HEK293 (cell line): Measurements from ENCODE around the gene INO80C.
A peak's percentile ranks its signal among the peaks of the same experiment; 100 is the strongest.

ENCODE experiments used
- CTCF ChIA-PET: fragments of 350-600 bp; formaldehyde crosslinking; extraction: SDS; loops from one replicate; lab custom pipeline; 2021; ENCODE audit warnings: antibody characterized with exemption; lab: Yijun Ruan, JAX
- POLR2A ChIA-PET: fragments of 300-600 bp; formaldehyde crosslinking; extraction: SDS; loops from one replicate; lab custom pipeline; 2020; ENCODE audit warnings: antibody characterized with exemption, inconsistent platforms; lab: Yijun Ruan, JAX
- H3K27ac ChIP-seq: fragments of 200-500 bp; sonication (Bioruptor generic); 2 replicates; pipeline ENCODE4 v1.5.1; 2014; ENCODE audit warnings: low read depth, low read length, control low read depth, inconsistent platforms; ENCODE audit errors: extremely low read depth
- H3K36me3 ChIP-seq, 2 experiments: fragments of 200-500 bp in 1 of 2; sonication (Bioruptor generic) in 1 of 2; 1 replicate in 1 of 2; 2 replicates in 1 of 2; pipeline ENCODE4 v1.5.1; 2014 to 2017; ENCODE audit warnings: inconsistent platforms in 2 of 2, low read length in 2 of 2; ENCODE audit not compliant: control insufficient read depth in 2 of 2, insufficient read depth in 1 of 2
- H3K4me1 ChIP-seq: fragments of 200-500 bp; sonication (Bioruptor generic); 2 replicates; pipeline ENCODE4 v1.5.1; 2014; ENCODE audit warnings: mild to moderate bottlenecking, low read length, inconsistent platforms; ENCODE audit not compliant: control insufficient read depth, insufficient read depth
- H3K4me3 ChIP-seq: 2 replicates; pipeline ENCODE4 v1.5.1; 2011; ENCODE audit warnings: low read depth, mild to moderate bottlenecking, control low read depth, low read length, moderate library complexity
- H3K9me3 ChIP-seq: fragments of 200-500 bp; sonication (Bioruptor generic); 2 replicates; pipeline ENCODE4 v1.5.1; 2014; ENCODE audit warnings: low read depth, low read length, inconsistent platforms; ENCODE audit not compliant: control insufficient read depth, insufficient read depth
- GFI1B ChIP-seq: fragments of 450-650 bp; formaldehyde crosslinking; IDR thresholded peaks from 2 replicates; pipeline ENCODE4 v1.5.1; 2016; ENCODE audit warnings: missing biosample characterization, missing genetic modification characterization
- HOXC10 ChIP-seq: sonication (generic); formaldehyde crosslinking; IDR thresholded peaks from 2 replicates; pipeline ENCODE4 v1.8.1; 2023; ENCODE audit warnings: mild to moderate bottlenecking, missing genetic modification reagents
- MZF1 ChIP-seq: fragments of 450-650 bp; formaldehyde crosslinking; IDR thresholded peaks from 2 replicates; pipeline ENCODE4 v1.5.1; 2017; ENCODE audit warnings: missing biosample characterization, missing genetic modification characterization, borderline replicate concordance
- OSR2 ChIP-seq: fragments of 450-650 bp; formaldehyde crosslinking; IDR thresholded peaks from 2 replicates; pipeline ENCODE4 v1.5.1; 2016; ENCODE audit warnings: missing biosample characterization, missing genetic modification characterization
- SETDB1 ChIP-seq: IDR thresholded peaks from one replicate; pipeline ENCODE4 v1.6.1; 2017; ENCODE audit warnings: mild to moderate bottlenecking, low read length, moderate library complexity, mixed read lengths; ENCODE audit not compliant: insufficient read length
- YY2 ChIP-seq: fragments of 450-650 bp; formaldehyde crosslinking; IDR thresholded peaks from 2 replicates; pipeline ENCODE4 v1.5.1; 2016; ENCODE audit warnings: missing biosample characterization, missing genetic modification characterization
- ZFP3 ChIP-seq: fragments of 450-650 bp; formaldehyde crosslinking; IDR thresholded peaks from 2 replicates; pipeline ENCODE4 v1.5.1; 2016; ENCODE audit warnings: low read depth, missing biosample characterization, missing genetic modification characterization
- ZFP37 ChIP-seq: fragments of 450-650 bp; formaldehyde crosslinking; IDR thresholded peaks from 2 replicates; pipeline ENCODE4 v1.5.1; 2016; ENCODE audit warnings: missing biosample characterization, missing genetic modification characterization
- ZFP69B ChIP-seq: fragments of 450-650 bp; formaldehyde crosslinking; IDR thresholded peaks from 2 replicates; pipeline ENCODE4 v1.5.1; 2016; ENCODE audit warnings: missing biosample characterization, missing genetic modification characterization
- ZNF112 ChIP-seq: fragments of 450-650 bp; formaldehyde crosslinking; IDR thresholded peaks from 2 replicates; pipeline ENCODE4 v1.5.0; 2017; ENCODE audit warnings: missing biosample characterization, missing genetic modification characterization
- ZNF23 ChIP-seq: fragments of 450-650 bp; formaldehyde crosslinking; IDR thresholded peaks from 2 replicates; pipeline ENCODE4 v1.5.1; 2016; ENCODE audit warnings: missing biosample characterization, missing genetic modification characterization, borderline replicate concordance
- ZNF292 ChIP-seq: fragments of 450-650 bp; formaldehyde crosslinking; IDR thresholded peaks from 2 replicates; pipeline ENCODE4 v1.5.1; 2016; ENCODE audit warnings: low read depth, missing biosample characterization, missing genetic modification characterization, borderline replicate concordance
- ZNF335 ChIP-seq: fragments of 450-650 bp; formaldehyde crosslinking; conservative IDR thresholded peaks from 2 replicates; pipeline ENCODE4 v1.5.1; 2016; ENCODE audit warnings: missing biosample characterization, missing genetic modification characterization
- ZNF354C ChIP-seq: fragments of 450-650 bp; formaldehyde crosslinking; IDR thresholded peaks from 2 replicates; pipeline ENCODE4 v1.5.1; 2016; ENCODE audit warnings: missing biosample characterization, missing genetic modification characterization, low read depth, borderline replicate concordance
- ZNF404 ChIP-seq: fragments of 450-650 bp; formaldehyde crosslinking; IDR thresholded peaks from 2 replicates; pipeline ENCODE4 v1.5.1; 2017; ENCODE audit warnings: missing biosample characterization, missing genetic modification characterization
- ZNF629 ChIP-seq: fragments of 450-650 bp; formaldehyde crosslinking; IDR thresholded peaks from 2 replicates; pipeline ENCODE4 v1.5.1; 2017; ENCODE audit warnings: missing biosample characterization, missing genetic modification characterization
- ZNF664 ChIP-seq: fragments of 450-650 bp; formaldehyde crosslinking; IDR thresholded peaks from 2 replicates; pipeline ENCODE4 v1.5.1; 2016; ENCODE audit warnings: missing biosample characterization, missing genetic modification characterization
- ZNF707 ChIP-seq: fragments of 450-650 bp; formaldehyde crosslinking; IDR thresholded peaks from 2 replicates; pipeline ENCODE4 v1.5.1; 2016; ENCODE audit warnings: missing biosample characterization, missing genetic modification characterization
- ZNF768 ChIP-seq: fragments of 450-650 bp; formaldehyde crosslinking; IDR thresholded peaks from 2 replicates; pipeline ENCODE4 v1.5.1; 2018; ENCODE audit warnings: missing biosample characterization, mild to moderate bottlenecking, missing genetic modification characterization
- ZNF791 ChIP-seq: fragments of 450-650 bp; formaldehyde crosslinking; IDR thresholded peaks from 2 replicates; pipeline ENCODE4 v1.5.1; 2016; ENCODE audit warnings: missing biosample characterization, missing genetic modification characterization
- ZNF830 ChIP-seq: fragments of 450-650 bp; IDR thresholded peaks from 2 replicates; pipeline ENCODE4 v1.5.0; 2018; ENCODE audit warnings: missing biosample characterization, missing genetic modification characterization, low read depth, mild to moderate bottlenecking, moderate library complexity
- TF ChIP-seq, protein P1 (sequence below): fragments of 450-650 bp; formaldehyde crosslinking; IDR thresholded peaks from 2 replicates; pipeline ENCODE4 v1.5.1; 2016; ENCODE audit warnings: missing biosample characterization, missing genetic modification characterization
- TF ChIP-seq, protein P2 (sequence below): fragments of 450-650 bp; formaldehyde crosslinking; IDR thresholded peaks from 2 replicates; pipeline ENCODE4 v1.5.1; 2016; ENCODE audit warnings: missing biosample characterization, missing genetic modification characterization

The INO80C gene

DNA sequence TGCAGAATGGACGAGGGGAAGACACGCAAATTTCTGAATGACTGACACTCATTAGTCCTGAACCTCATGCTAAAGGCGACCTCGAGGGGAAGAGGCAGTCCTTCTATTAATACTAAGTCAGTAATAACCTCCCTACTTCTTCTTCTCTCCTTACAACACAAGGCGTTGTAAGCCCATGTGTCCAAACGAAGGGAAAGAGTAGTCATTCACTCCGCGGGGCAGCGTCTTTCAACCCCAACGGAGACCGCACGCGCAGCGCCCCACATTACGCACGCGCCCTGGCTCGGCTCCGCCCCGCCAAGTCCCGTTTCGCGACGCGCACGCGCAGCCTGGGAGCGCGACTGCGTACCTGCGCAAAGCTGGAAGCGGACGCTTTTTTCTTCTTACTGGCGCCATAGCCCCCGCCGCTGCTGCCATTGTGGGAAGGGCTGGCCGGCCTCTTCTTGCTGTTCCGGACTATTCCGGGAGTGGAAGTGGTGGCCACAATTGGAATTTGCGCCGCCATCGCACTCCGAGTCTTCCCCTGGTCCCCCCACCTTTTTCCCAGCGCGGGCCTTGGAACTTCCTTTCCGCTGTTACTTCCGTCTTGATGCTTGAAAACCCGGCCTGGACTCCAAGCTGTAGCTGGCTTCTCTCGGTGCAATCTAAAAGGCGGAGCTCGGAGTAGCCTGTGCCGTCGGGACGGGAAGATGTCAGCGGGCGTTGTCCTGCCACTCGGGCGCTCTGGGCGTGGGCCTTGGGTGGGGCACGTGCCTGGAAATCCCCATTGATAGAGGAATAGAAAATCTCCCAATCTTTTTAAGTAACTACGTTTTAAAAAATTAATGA, at the start of gene INO80C (continued):
- TF ChIP-seq, protein P1, sequence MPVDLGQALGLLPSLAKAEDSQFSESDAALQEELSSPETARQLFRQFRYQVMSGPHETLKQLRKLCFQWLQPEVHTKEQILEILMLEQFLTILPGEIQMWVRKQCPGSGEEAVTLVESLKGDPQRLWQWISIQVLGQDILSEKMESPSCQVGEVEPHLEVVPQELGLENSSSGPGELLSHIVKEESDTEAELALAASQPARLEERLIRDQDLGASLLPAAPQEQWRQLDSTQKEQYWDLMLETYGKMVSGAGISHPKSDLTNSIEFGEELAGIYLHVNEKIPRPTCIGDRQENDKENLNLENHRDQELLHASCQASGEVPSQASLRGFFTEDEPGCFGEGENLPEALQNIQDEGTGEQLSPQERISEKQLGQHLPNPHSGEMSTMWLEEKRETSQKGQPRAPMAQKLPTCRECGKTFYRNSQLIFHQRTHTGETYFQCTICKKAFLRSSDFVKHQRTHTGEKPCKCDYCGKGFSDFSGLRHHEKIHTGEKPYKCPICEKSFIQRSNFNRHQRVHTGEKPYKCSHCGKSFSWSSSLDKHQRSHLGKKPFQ = no peak
- peak; percentile 70 for TF ChIP-seq SETDB1
- peak; percentile 74; the same call in 1 of the 2 replicates for TF ChIP-seq ZFP69B (tag by site-specific recombination)
- TF ChIP-seq ZNF707 (tag by site-specific recombination) = no peak
- no peak for TF ChIP-seq ZNF830 (tag by site-specific recombination)
- no peak for TF ChIP-seq ZNF791 (tag by site-specific recombination)
- TF ChIP-seq, all 188 proteins: peak for 99

DNA sequence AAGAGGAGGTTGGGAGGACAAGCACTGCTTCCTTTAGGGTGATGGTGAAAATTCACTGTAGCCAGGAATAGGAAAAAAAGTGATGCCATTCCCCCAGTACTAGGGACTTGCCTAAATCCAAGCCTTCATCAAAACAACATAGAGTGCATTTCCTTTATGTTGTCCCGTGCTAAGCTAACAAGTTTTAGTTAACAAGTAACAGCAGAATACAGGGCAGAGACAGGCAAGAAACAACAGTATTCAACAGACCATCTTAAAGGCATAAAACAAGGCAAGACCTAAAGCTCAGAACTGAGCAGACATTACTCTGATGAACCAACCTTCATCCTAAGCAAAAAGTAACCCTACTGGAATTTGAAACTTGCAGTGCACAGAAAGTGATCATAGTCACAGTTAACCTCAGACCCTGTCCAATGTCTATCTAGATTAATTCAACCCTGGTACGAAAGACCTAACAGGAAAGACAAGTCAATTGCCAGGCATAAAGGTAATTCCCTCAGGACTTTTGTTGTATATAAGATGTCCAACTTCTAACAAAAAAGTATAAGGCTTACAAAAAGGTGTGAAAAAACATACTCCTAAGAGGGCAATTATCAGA, 49.3 kb upstream of the INO80C start:
- ChIA-PET POLR2A (no interaction called here), CTCF (interaction anchor here (0.8 kb wide), 1 partner anchor 143 kb away, joined by 3 read pairs; no protein-coding TSS in a partner anchor)
- no peak overlapping the region for H3K4me3 ChIP-seq
- no peaks in the 10 kb centered on the region for H3K36me3 ChIP-seq
- no peak overlapping the region for H3K27ac ChIP-seq
- no peaks in the 10 kb centered on the region for H3K9me3 ChIP-seq
- H3K4me1 ChIP-seq = no peaks in the 10 kb centered on the region
- TF ChIP-seq ZNF404 (no peak), ZNF354C (no peak), OSR2 (tag by site-specific recombination) (no peak), YY2 (tag by site-specific recombination) (no peak), ZFP37 (tag by site-specific recombination) (no peak), ZNF112 (no peak), ZNF629 (tag by site-specific recombination) (no peak), HOXC10 (no peak), ZNF292 (tag by site-specific recombination) (no peak), ZNF23 (tag by site-specific recombination) (no peak), GFI1B (tag by site-specific recombination) (no peak), MZF1 (tag by site-specific recombination) (no peak), ZNF335 (tag by site-specific recombination) (no peak), ZFP3 (tag by site-specific recombination) (no peak), ZNF664 (no peak), ZNF707 (tag by site-specific recombination) (no peak), ZNF768 (tag by site-specific recombination) (no peak)
- TF ChIP-seq, protein P2, sequence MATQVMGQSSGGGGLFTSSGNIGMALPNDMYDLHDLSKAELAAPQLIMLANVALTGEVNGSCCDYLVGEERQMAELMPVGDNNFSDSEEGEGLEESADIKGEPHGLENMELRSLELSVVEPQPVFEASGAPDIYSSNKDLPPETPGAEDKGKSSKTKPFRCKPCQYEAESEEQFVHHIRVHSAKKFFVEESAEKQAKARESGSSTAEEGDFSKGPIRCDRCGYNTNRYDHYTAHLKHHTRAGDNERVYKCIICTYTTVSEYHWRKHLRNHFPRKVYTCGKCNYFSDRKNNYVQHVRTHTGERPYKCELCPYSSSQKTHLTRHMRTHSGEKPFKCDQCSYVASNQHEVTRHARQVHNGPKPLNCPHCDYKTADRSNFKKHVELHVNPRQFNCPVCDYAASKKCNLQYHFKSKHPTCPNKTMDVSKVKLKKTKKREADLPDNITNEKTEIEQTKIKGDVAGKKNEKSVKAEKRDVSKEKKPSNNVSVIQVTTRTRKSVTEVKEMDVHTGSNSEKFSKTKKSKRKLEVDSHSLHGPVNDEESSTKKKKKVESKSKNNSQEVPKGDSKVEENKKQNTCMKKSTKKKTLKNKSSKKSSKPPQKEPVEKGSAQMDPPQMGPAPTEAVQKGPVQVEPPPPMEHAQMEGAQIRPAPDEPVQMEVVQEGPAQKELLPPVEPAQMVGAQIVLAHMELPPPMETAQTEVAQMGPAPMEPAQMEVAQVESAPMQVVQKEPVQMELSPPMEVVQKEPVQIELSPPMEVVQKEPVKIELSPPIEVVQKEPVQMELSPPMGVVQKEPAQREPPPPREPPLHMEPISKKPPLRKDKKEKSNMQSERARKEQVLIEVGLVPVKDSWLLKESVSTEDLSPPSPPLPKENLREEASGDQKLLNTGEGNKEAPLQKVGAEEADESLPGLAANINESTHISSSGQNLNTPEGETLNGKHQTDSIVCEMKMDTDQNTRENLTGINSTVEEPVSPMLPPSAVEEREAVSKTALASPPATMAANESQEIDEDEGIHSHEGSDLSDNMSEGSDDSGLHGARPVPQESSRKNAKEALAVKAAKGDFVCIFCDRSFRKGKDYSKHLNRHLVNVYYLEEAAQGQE (tag by site-specific recombination) = no peak
- TF ChIP-seq, all 188 proteins: peak for 0
